ENCODE data around the gene TTC7B.

DNA sequence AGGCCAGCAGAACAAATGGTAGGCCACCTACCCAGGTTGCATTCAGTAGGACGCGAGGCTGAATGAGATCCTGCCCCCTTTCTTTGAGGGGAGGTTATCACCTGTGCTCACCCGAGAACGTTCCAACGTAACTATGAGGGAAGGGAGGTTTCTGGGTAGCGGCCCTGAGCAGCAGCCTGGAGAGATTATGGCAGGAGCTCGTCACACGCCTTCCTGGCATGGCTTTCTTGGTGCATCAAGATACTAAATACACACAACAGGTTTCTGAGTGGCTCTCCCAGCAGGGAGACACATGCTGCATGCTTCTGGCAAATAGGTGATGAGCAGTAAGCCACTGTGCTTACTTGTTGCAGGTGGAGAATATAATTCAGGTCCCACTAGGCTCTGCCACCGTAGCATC lies 271.7 kb downstream of the TTC7B start:
- TF ChIP-seq CTCF (IDR thresholded peaks at IDR 0.05) (no peak), POLR2A (IDR thresholded peaks at IDR 0.05) (no peak)

Measured in esophagus squamous epithelium (tissue), 4 donors.